ENCODE measurements around the gene GALR1.

Gene GALR1

GRCh38 chr18:77248873-77249568 lies 627 bp upstream of the GALR1 start:
- Histone ChIP-seq H3K27me3 (ENCODE audit: control insufficient read depth in 5 of 5, insufficient read depth in 4 of 5, low read length in 5 of 5) (peaks cover 21 to 45% (median 32%) of the 10 kb centered on the region in 5 donors), H3K4me1 (ENCODE audit: control insufficient read depth in 5 of 5, insufficient read depth in 5 of 5, low read length in 5 of 5) (peaks cover 0 to 24% (median 19%) of the 10 kb centered on the region in 5 donors), H3K9ac (ENCODE audit: low read length in 5 of 5) (no peak overlapping the region), H3K27ac (ENCODE audit: low read depth, low read length) (no peak overlapping the region), H3K9me3 (ENCODE audit: control insufficient read depth in 5 of 5, low read length in 5 of 5) (peaks cover 0 to 19% (median 12%) of the 10 kb centered on the region in 5 donors), H3K36me3 (ENCODE audit: control insufficient read depth in 5 of 5, insufficient read depth in 5 of 5, low read length in 5 of 5) (no peaks in the 10 kb centered on the region), H3K4me3 (ENCODE audit: low read depth in 1 of 5, low read length in 5 of 5) (peak overlapping the region; percentile 30 to 69 (median 64))

- H3K4me3 ChIP-seq (ENCODE audit: low read depth in 1 of 5, low read length in 5 of 5) = peak overlapping the region in 3 of 5 donors; percentile 61 to 69 (median 64)
- H3K9me3 ChIP-seq (ENCODE audit: control insufficient read depth in 5 of 5, low read length in 5 of 5) = peaks cover 0 to 12% (median 9%) of the 10 kb centered on the region in 5 donors
- peaks cover 0 to 36% (median 19%) of the 10 kb centered on the region in 5 donors for H3K4me1 ChIP-seq (ENCODE audit: control insufficient read depth in 5 of 5, insufficient read depth in 5 of 5, low read length in 5 of 5)
- no peak overlapping the region for H3K27ac ChIP-seq (ENCODE audit: low read depth, low read length)
- no peak overlapping the region for H3K9ac ChIP-seq (ENCODE audit: low read length in 5 of 5)
- peaks cover 21 to 47% (median 33%) of the 10 kb centered on the region in 5 donors for H3K27me3 ChIP-seq (ENCODE audit: control insufficient read depth in 5 of 5, insufficient read depth in 4 of 5, low read length in 5 of 5)
- H3K36me3 ChIP-seq (ENCODE audit: control insufficient read depth in 5 of 5, insufficient read depth in 5 of 5, low read length in 5 of 5) = no peaks in the 10 kb centered on the region
Measured at GRCh38 chr18:77250501-77250925, 865 bp downstream of the GALR1 start.

GRCh38 chr18:77250926-77251729 lies 1.5 kb downstream of the GALR1 start:
- Histone ChIP-seq H3K36me3 (ENCODE audit: control insufficient read depth in 5 of 5, insufficient read depth in 5 of 5, low read length in 5 of 5) (no peaks in the 10 kb centered on the region), H3K9ac (ENCODE audit: low read length in 5 of 5) (no peak overlapping the region), H3K9me3 (ENCODE audit: control insufficient read depth in 5 of 5, low read length in 5 of 5) (peaks cover 0 to 12% (median 9%) of the 10 kb centered on the region in 5 donors), H3K4me3 (ENCODE audit: low read depth in 1 of 5, low read length in 5 of 5) (peak overlapping the region in 3 of 5 donors; percentile 46 to 69 (median 64)), H3K27ac (ENCODE audit: low read depth, low read length) (no peak overlapping the region), H3K27me3 (ENCODE audit: control insufficient read depth in 5 of 5, insufficient read depth in 4 of 5, low read length in 5 of 5) (peaks cover 21 to 47% (median 33%) of the 10 kb centered on the region in 5 donors), H3K4me1 (ENCODE audit: control insufficient read depth in 5 of 5, insufficient read depth in 5 of 5, low read length in 5 of 5) (peaks cover 0 to 37% (median 19%) of the 10 kb centered on the region in 5 donors)

- H3K9me3 ChIP-seq (ENCODE audit: control insufficient read depth in 5 of 5, low read length in 5 of 5) = peaks cover 0 to 12% (median 9%) of the 10 kb centered on the region in 5 donors
- peak overlapping the region in 1 of 5 donors; percentile 64 for H3K4me3 ChIP-seq (ENCODE audit: low read depth in 1 of 5, low read length in 5 of 5)
- peaks cover 21 to 47% (median 33%) of the 10 kb centered on the region in 5 donors for H3K27me3 ChIP-seq (ENCODE audit: control insufficient read depth in 5 of 5, insufficient read depth in 4 of 5, low read length in 5 of 5)
- H3K36me3 ChIP-seq (ENCODE audit: control insufficient read depth in 5 of 5, insufficient read depth in 5 of 5, low read length in 5 of 5) = no peaks in the 10 kb centered on the region
- H3K9ac ChIP-seq (ENCODE audit: low read length in 5 of 5) = no peak overlapping the region
- H3K4me1 ChIP-seq (ENCODE audit: control insufficient read depth in 5 of 5, insufficient read depth in 5 of 5, low read length in 5 of 5) = peaks cover 0 to 37% (median 19%) of the 10 kb centered on the region in 5 donors
- no peak overlapping the region for H3K27ac ChIP-seq (ENCODE audit: low read depth, low read length)
Measured at GRCh38 chr18:77251730-77252050, 2.0 kb downstream of the GALR1 start.

GRCh38 chr18:77254711-77255405 lies 5.2 kb downstream of the GALR1 start:
- H3K4me1 ChIP-seq (ENCODE audit: control insufficient read depth in 5 of 5, insufficient read depth in 5 of 5, low read length in 5 of 5) = peaks cover 0 to 27% (median 10%) of the 10 kb centered on the region in 5 donors
- no peak overlapping the region for H3K4me3 ChIP-seq (ENCODE audit: low read depth in 1 of 5, low read length in 5 of 5)
- no peaks in the 10 kb centered on the region for H3K36me3 ChIP-seq (ENCODE audit: control insufficient read depth in 5 of 5, insufficient read depth in 5 of 5, low read length in 5 of 5)
- H3K27ac ChIP-seq (ENCODE audit: low read depth, low read length) = no peak overlapping the region
- no peak overlapping the region for H3K9ac ChIP-seq (ENCODE audit: low read length in 5 of 5)
- peaks cover 11 to 27% (median 20%) of the 10 kb centered on the region in 5 donors for H3K27me3 ChIP-seq (ENCODE audit: control insufficient read depth in 5 of 5, insufficient read depth in 4 of 5, low read length in 5 of 5)
- no peaks in the 10 kb centered on the region for H3K9me3 ChIP-seq (ENCODE audit: control insufficient read depth in 5 of 5, low read length in 5 of 5)

- Histone ChIP-seq H3K9ac (ENCODE audit: low read length in 5 of 5) (no peak overlapping the region), H3K27ac (ENCODE audit: low read depth, low read length) (no peak overlapping the region), H3K9me3 (ENCODE audit: control insufficient read depth in 5 of 5, low read length in 5 of 5) (no peaks in the 10 kb centered on the region), H3K27me3 (ENCODE audit: control insufficient read depth in 5 of 5, insufficient read depth in 4 of 5, low read length in 5 of 5) (peaks cover 8 to 21% (median 17%) of the 10 kb centered on the region in 5 donors), H3K4me3 (ENCODE audit: low read depth in 1 of 5, low read length in 5 of 5) (no peak overlapping the region), H3K36me3 (ENCODE audit: control insufficient read depth in 5 of 5, insufficient read depth in 5 of 5, low read length in 5 of 5) (no peaks in the 10 kb centered on the region), H3K4me1 (ENCODE audit: control insufficient read depth in 5 of 5, insufficient read depth in 5 of 5, low read length in 5 of 5) (peaks cover 0 to 23% (median 4%) of the 10 kb centered on the region in 5 donors)
Measured at GRCh38 chr18:77255426-77256105, 5.9 kb downstream of the GALR1 start.

- no peak overlapping the region for H3K4me3 ChIP-seq (ENCODE audit: low read depth in 1 of 5, low read length in 5 of 5)
- no peak overlapping the region for H3K9ac ChIP-seq (ENCODE audit: low read length in 5 of 5)
- H3K4me1 ChIP-seq (ENCODE audit: control insufficient read depth in 5 of 5, insufficient read depth in 5 of 5, low read length in 5 of 5) = peaks cover 0 to 2% (median 0%) of the 10 kb centered on the region in 5 donors
- H3K27ac ChIP-seq (ENCODE audit: low read depth, low read length) = no peak overlapping the region
- peaks cover 0 to 3% (median 0%) of the 10 kb centered on the region in 5 donors for H3K27me3 ChIP-seq (ENCODE audit: control insufficient read depth in 5 of 5, insufficient read depth in 4 of 5, low read length in 5 of 5)
- H3K9me3 ChIP-seq (ENCODE audit: control insufficient read depth in 5 of 5, low read length in 5 of 5) = peaks cover 0 to 16% (median 7%) of the 10 kb centered on the region in 5 donors
- no peaks in the 10 kb centered on the region for H3K36me3 ChIP-seq (ENCODE audit: control insufficient read depth in 5 of 5, insufficient read depth in 5 of 5, low read length in 5 of 5)
Measured at GRCh38 chr18:77262643-77263465, 13.2 kb downstream of the GALR1 start.

- Histone ChIP-seq H3K4me1 (ENCODE audit: control insufficient read depth in 5 of 5, insufficient read depth in 5 of 5, low read length in 5 of 5) (peaks cover 0 to 2% (median 0%) of the 10 kb centered on the region in 5 donors), H3K36me3 (ENCODE audit: control insufficient read depth in 5 of 5, insufficient read depth in 5 of 5, low read length in 5 of 5) (no peaks in the 10 kb centered on the region), H3K27me3 (ENCODE audit: control insufficient read depth in 5 of 5, insufficient read depth in 4 of 5, low read length in 5 of 5) (peaks cover 0 to under 1% (median 0%) of the 10 kb centered on the region in 5 donors), H3K9ac (ENCODE audit: low read length in 5 of 5) (no peak overlapping the region), H3K4me3 (ENCODE audit: low read depth in 1 of 5, low read length in 5 of 5) (no peak overlapping the region), H3K27ac (ENCODE audit: low read depth, low read length) (no peak overlapping the region), H3K9me3 (ENCODE audit: control insufficient read depth in 5 of 5, low read length in 5 of 5) (peaks cover 0 to 16% (median 7%) of the 10 kb centered on the region in 5 donors)
Measured at GRCh38 chr18:77263466-77263763, 13.8 kb downstream of the GALR1 start.

GRCh38 chr18:77267969-77268368 lies 18.3 kb downstream of the GALR1 start:
- peaks cover 0 to 2% (median 0%) of the 10 kb centered on the region in 5 donors for H3K4me1 ChIP-seq (ENCODE audit: control insufficient read depth in 5 of 5, insufficient read depth in 5 of 5, low read length in 5 of 5)
- H3K27me3 ChIP-seq (ENCODE audit: control insufficient read depth in 5 of 5, insufficient read depth in 4 of 5, low read length in 5 of 5) = no peaks in the 10 kb centered on the region
- no peaks in the 10 kb centered on the region for H3K36me3 ChIP-seq (ENCODE audit: control insufficient read depth in 5 of 5, insufficient read depth in 5 of 5, low read length in 5 of 5)
- no peak overlapping the region for H3K27ac ChIP-seq (ENCODE audit: low read depth, low read length)
- H3K9me3 ChIP-seq (ENCODE audit: control insufficient read depth in 5 of 5, low read length in 5 of 5) = peaks cover 0 to 16% (median 7%) of the 10 kb centered on the region in 5 donors
- no peak overlapping the region for H3K9ac ChIP-seq (ENCODE audit: low read length in 5 of 5)
- H3K4me3 ChIP-seq (ENCODE audit: low read depth in 1 of 5, low read length in 5 of 5) = no peak overlapping the region

All from subcutaneous abdominal adipose tissue (tissue), 5 donors.